ENCODE results near the gene PLXNA4. TPM values are rescaled to one million over a fixed set of nuclear protein-coding genes. Genes with fewer than 3 reads are reported as not detected.

The PLXNA4 gene
- total and polyA plus RNA-seq, 2 experiments from 2014 or later = 1.9 to 4.8 TPM

- Histone ChIP-seq H3K4me1 (ENCODE audit: insufficient read depth) (no peaks in the 10 kb centered on the region), H3K4me3 (no peak overlapping the region), H3K9me3 (ENCODE audit: low read depth) (no peaks in the 10 kb centered on the region), H3K27ac (no peak overlapping the region), H3K9me2 (replicated peaks; ENCODE audit: insufficient read depth) (no peaks in the 10 kb centered on the region), H2AFZ (no peak overlapping the region), H3K27me3 (no peaks in the 10 kb centered on the region), H3K4me2 (no peak overlapping the region), H3K79me2 (no peaks in the 10 kb centered on the region), H4K20me1 (ENCODE audit: insufficient read depth, poor library complexity, severe bottlenecking) (no peaks in the 10 kb centered on the region), H3K36me3 (replicated peaks; ENCODE audit: insufficient read depth, low read depth) (no peaks in the 10 kb centered on the region)
- 92% methylated on average over 9 of the region's 9 CpGs for WGBS (ENCODE audit: low lambda C conversion rate, missing lambda C conversion rate)
- TF ChIP-seq EZH2phosphoT487 (IDR thresholded peaks at IDR 0.05; ENCODE audit: low read depth, severe bottlenecking, unreplicated experiment) (no peak), CTCF (IDR thresholded peaks at IDR 0.05; ENCODE audit: poor library complexity) (no peak), EZH2 (IDR thresholded peaks at IDR 0.05; ENCODE audit: borderline replicate concordance) (no peak)
- DNase-seq (ENCODE audit: low spot score) = no peak
Measured at GRCh38 chr7:132520591-132521280, 55.5 kb downstream of the PLXNA4 start.

DNA sequence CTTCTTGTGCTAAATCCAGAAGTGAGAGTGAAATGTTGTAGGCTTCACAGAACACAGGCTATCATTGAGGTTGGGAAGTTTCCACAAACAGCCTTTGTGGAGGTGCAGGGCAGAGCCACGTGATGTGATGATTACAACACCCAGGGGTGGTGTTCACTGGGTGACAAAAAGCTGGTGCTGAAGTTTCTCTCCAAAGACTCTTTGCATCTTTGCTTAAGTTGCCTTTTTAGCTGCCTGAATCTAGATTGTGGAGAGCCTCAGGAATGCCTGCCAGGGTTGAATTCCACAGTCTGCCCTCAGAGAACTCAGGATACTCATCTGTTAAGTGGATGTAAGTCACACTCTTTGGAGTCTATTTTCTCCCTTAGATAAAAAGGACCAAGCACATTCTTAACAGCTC, 56.3 kb downstream of the PLXNA4 start:
- TF ChIP-seq CTCF (IDR thresholded peaks at IDR 0.05; ENCODE audit: poor library complexity) (no peak), EZH2phosphoT487 (IDR thresholded peaks at IDR 0.05; ENCODE audit: low read depth, severe bottlenecking, unreplicated experiment) (no peak), EZH2 (IDR thresholded peaks at IDR 0.05; ENCODE audit: borderline replicate concordance) (no peak)
- 85% methylated on average over 1 of the region's 1 CpG for WGBS (ENCODE audit: low lambda C conversion rate, missing lambda C conversion rate)

GRCh38 chr7:132518839-132519173, 57.5 kb downstream of the PLXNA4 start:
- Histone ChIP-seq H3K36me3 (replicated peaks; ENCODE audit: insufficient read depth, low read depth) (no peaks in the 10 kb centered on the region), H3K4me2 (no peak overlapping the region), H3K4me1 (ENCODE audit: insufficient read depth) (no peaks in the 10 kb centered on the region), H4K20me1 (ENCODE audit: insufficient read depth, poor library complexity, severe bottlenecking) (no peaks in the 10 kb centered on the region), H3K27ac (no peak overlapping the region), H3K9me2 (replicated peaks; ENCODE audit: insufficient read depth) (no peaks in the 10 kb centered on the region), H3K79me2 (no peaks in the 10 kb centered on the region), H2AFZ (no peak overlapping the region), H3K9me3 (ENCODE audit: low read depth) (no peaks in the 10 kb centered on the region), H3K27me3 (no peaks in the 10 kb centered on the region), H3K4me3 (no peak overlapping the region)
- DNase-seq (ENCODE audit: low spot score) = no peak
- WGBS (ENCODE audit: low lambda C conversion rate, missing lambda C conversion rate) = 93% methylated on average over 6 of the region's 6 CpGs
- TF ChIP-seq EZH2phosphoT487 (IDR thresholded peaks at IDR 0.05; ENCODE audit: low read depth, severe bottlenecking, unreplicated experiment) = no peak

More for the DNA sequence above, 56.3 kb downstream of the PLXNA4 start:
- Histone ChIP-seq H3K79me2 (no peaks in the 10 kb centered on the region), H3K9me2 (replicated peaks; ENCODE audit: insufficient read depth) (no peaks in the 10 kb centered on the region), H3K4me1 (ENCODE audit: insufficient read depth) (no peaks in the 10 kb centered on the region), H3K36me3 (replicated peaks; ENCODE audit: insufficient read depth, low read depth) (no peaks in the 10 kb centered on the region), H3K4me3 (no peak overlapping the region), H3K4me2 (no peak overlapping the region), H4K20me1 (ENCODE audit: insufficient read depth, poor library complexity, severe bottlenecking) (no peaks in the 10 kb centered on the region), H3K27ac (no peak overlapping the region), H3K27me3 (no peaks in the 10 kb centered on the region), H3K9me3 (ENCODE audit: low read depth) (no peaks in the 10 kb centered on the region), H2AFZ (no peak overlapping the region)
- DNase-seq (ENCODE audit: low spot score) = no peak

DNA sequence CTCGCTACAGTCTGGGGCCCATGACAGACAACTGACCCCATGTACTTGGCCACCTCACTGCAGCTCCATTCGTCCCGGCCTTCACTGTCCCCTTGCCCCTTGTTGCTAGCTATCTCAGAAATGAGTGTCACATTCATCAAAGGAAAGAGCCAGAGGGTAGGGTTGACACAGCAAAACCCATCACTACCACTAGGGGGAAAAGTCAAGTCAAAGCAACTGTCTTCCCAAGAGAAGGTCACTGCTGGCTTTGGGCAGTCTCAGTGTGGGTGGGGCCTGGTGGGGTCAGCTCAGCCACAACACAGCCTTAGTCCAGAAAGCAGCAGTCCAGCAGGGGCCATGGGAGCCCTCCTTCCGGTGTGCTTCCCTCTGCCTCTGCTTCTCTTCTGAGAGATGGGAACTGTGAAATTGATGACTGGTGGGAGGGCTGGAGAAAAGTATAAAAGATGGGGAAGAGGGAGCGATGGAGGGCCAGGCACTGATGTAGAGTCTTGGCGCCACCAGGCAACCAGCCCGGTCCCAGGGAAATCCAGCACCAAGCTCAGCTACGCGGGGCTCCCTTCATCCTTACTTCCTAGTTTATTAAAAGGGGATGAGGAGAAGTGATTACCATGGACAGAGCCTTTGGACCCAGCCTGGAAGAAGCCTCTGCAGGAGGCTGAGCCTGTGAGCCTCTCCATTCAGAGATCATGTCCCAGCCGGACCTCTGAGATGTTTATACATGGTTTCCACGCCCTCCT, 58.0 kb downstream of the PLXNA4 start:
- Histone ChIP-seq H3K27ac (no peak overlapping the region), H3K4me1 (ENCODE audit: insufficient read depth) (no peaks in the 10 kb centered on the region), H4K20me1 (ENCODE audit: insufficient read depth, poor library complexity, severe bottlenecking) (no peaks in the 10 kb centered on the region), H3K9me2 (replicated peaks; ENCODE audit: insufficient read depth) (no peaks in the 10 kb centered on the region), H3K4me3 (no peak overlapping the region), H2AFZ (no peak overlapping the region), H3K27me3 (no peaks in the 10 kb centered on the region), H3K9me3 (ENCODE audit: low read depth) (no peaks in the 10 kb centered on the region), H3K36me3 (replicated peaks; ENCODE audit: insufficient read depth, low read depth) (no peaks in the 10 kb centered on the region), H3K4me2 (no peak overlapping the region), H3K79me2 (no peaks in the 10 kb centered on the region)
- DNase-seq (ENCODE audit: low spot score) = no peak
- peak; percentile 20 for TF ChIP-seq CTCF (IDR thresholded peaks at IDR 0.05; ENCODE audit: poor library complexity)
- no peak for TF ChIP-seq EZH2 (IDR thresholded peaks at IDR 0.05; ENCODE audit: borderline replicate concordance)
- WGBS (ENCODE audit: low lambda C conversion rate, missing lambda C conversion rate) = 83% methylated on average over 11 of the region's 11 CpGs

Data from hepatocyte (in vitro differentiated cells).